SK-N-SH (cell line): ENCODE results near the gene FNDC3B. TPM values are rescaled to one million over a fixed set of nuclear protein-coding genes. Genes with fewer than 3 reads are reported as not detected.

Source experiments
- CTCF ChIA-PET: fragments of 300-600, 350-600 bp; formaldehyde crosslinking; extraction: SDS; loops from one replicate; lab custom pipeline; 2021; lab: Yijun Ruan, JAX
- POLR2A ChIA-PET: fragments of 350-600 bp; sonication (Branson Sonifier 250); formaldehyde crosslinking; extraction: SDS; loops from one replicate; lab custom pipeline; 2020; ENCODE audit warnings: antibody characterized with exemption, inconsistent platforms; lab: Yijun Ruan, JAX
- DNase-seq: peaks from one replicate; pipeline ENCODE4 v3.0.0; 2012
- H2AFZ ChIP-seq: fragments of 200-600 bp; sonication (generic); 2 replicates; pipeline ENCODE4 v1.8.1; 2016; ENCODE audit warnings: antibody characterized with exemption, mild to moderate bottlenecking, low read depth
- H3F3A ChIP-seq: fragments of 200-600 bp; sonication (generic); replicated peaks from 2 replicates; pipeline ENCODE3; 2016; ENCODE audit warnings: antibody characterized with exemption, mild to moderate bottlenecking; ENCODE audit not compliant: insufficient read depth
- H3K27ac ChIP-seq, 2 experiments: fragments of 200-500 bp in 1 of 2; fragments of 200-600 bp in 1 of 2; sonication (Bioruptor generic) in 1 of 2; sonication (generic), shearing (Covaris generic) in 1 of 2; 2 replicates each; pipeline versions ENCODE4 v1.5.1 to v1.6.1; 2014 to 2016; ENCODE audit warnings: low read depth in 2 of 2, inconsistent platforms in 1 of 2, low read length in 1 of 2, mild to moderate bottlenecking in 1 of 2, mixed read lengths in 1 of 2
- H3K27me3 ChIP-seq: fragments of 200-600 bp; sonication (generic), shearing (Covaris generic); 2 replicates; pipeline ENCODE4 v1.6.1; 2016; ENCODE audit warnings: mixed run types; ENCODE audit not compliant: insufficient read depth
- H3K36me3 ChIP-seq, 2 experiments: fragments of 200-500 bp in 1 of 2; fragments of 200-600 bp in 1 of 2; sonication (Bioruptor generic) in 1 of 2; sonication (generic) in 1 of 2; replicated peaks in 1 of 2; 2 replicates each; pipeline versions ENCODE3 to v1.5.1; 2014 to 2016; ENCODE audit warnings: low read length in 1 of 2, mild to moderate bottlenecking in 1 of 2; ENCODE audit not compliant: insufficient read depth in 2 of 2, control insufficient read depth in 1 of 2
- H3K4me1 ChIP-seq, 2 experiments: fragments of 200-500 bp in 1 of 2; fragments of 200-600 bp in 1 of 2; sonication (Bioruptor generic) in 1 of 2; sonication (generic), shearing (Covaris generic) in 1 of 2; 2 replicates each; pipeline versions ENCODE4 v1.5.1 to v1.6.1; 2014 to 2016; ENCODE audit warnings: low read depth in 1 of 2, low read length in 1 of 2, mixed run types in 1 of 2; ENCODE audit not compliant: insufficient read depth in 2 of 2, control insufficient read depth in 1 of 2
- H3K4me2 ChIP-seq: fragments of 200-600 bp; sonication (generic), shearing (Covaris generic); 2 replicates; pipeline ENCODE4 v1.6.1; 2017; ENCODE audit warnings: mixed run types
- H3K4me3 ChIP-seq, 2 experiments: fragments of 200-500 bp in 1 of 2; fragments of 200-600 bp in 1 of 2; sonication (Bioruptor generic) in 1 of 2; sonication (generic), shearing (Covaris generic) in 1 of 2; 2 replicates each; pipeline versions ENCODE4 v1.5.1 to v1.8.1; 2014 to 2016; ENCODE audit warnings: low read depth in 2 of 2, inconsistent platforms in 1 of 2, low read length in 1 of 2, mild to moderate bottlenecking in 1 of 2, mixed read lengths in 1 of 2, moderate library complexity in 1 of 2
- H3K79me2 ChIP-seq: fragments of 200-600 bp; sonication (generic); 2 replicates; pipeline ENCODE4 v1.8.1; 2017; ENCODE audit warnings: mild to moderate bottlenecking; ENCODE audit not compliant: insufficient read depth
- H3K9ac ChIP-seq: fragments of 200-600 bp; sonication (generic); 2 replicates; pipeline ENCODE4 v1.6.1; 2017; ENCODE audit warnings: mixed run types
- H3K9me2 ChIP-seq: fragments of 200-600 bp; sonication (generic); 2 replicates; pipeline ENCODE4 v1.6.1; 2017; ENCODE audit warnings: mixed run types
- H3K9me3 ChIP-seq: fragments of 200-600 bp; sonication (generic); 2 replicates; pipeline ENCODE4 v1.6.1; 2017; ENCODE audit warnings: mixed run types, mild to moderate bottlenecking, moderate library complexity
- H4K20me1 ChIP-seq: fragments of 200-600 bp; sonication (generic); 2 replicates; pipeline ENCODE4 v1.6.1; 2017; ENCODE audit warnings: mild to moderate bottlenecking, mixed run types; ENCODE audit not compliant: insufficient read depth
- FOXJ3 ChIP-seq: sonication (generic); formaldehyde crosslinking; IDR thresholded peaks from 2 replicates; pipeline ENCODE4 v1.5.1; 2020; ENCODE audit warnings: mild to moderate bottlenecking, missing genetic modification reagents
- JUND ChIP-seq: IDR thresholded peaks from 2 replicates; pipeline ENCODE4 v1.4.0; 2012
- MEF2A ChIP-seq: IDR thresholded peaks from 2 replicates; pipeline ENCODE4 v1.4.0; 2012; ENCODE audit warnings: low read depth, borderline replicate concordance
- RCOR1 ChIP-seq: fragments of 150-350 bp; IDR thresholded peaks from 2 replicates; pipeline ENCODE4 v1.6.1; 2017; ENCODE audit warnings: antibody characterized with exemption, low read length
- TEAD4 ChIP-seq: IDR thresholded peaks from 2 replicates; pipeline ENCODE4 v1.4.0; 2012; ENCODE audit warnings: mild to moderate bottlenecking, borderline replicate concordance; ENCODE audit not compliant: insufficient read depth
- WGBS: methylation state at CpG from one replicate; pipeline ENCODE4 v1.1.6; 2017; ENCODE audit warnings: low lambda C conversion rate; 5-methylcytosine and 5-hydroxymethylcytosine counted together
- polyA plus RNA-seq, 3 experiments: library from polyadenylated mRNA; depleted of rRNA; stranded (reverse); fragments of >200 nt; gene quantifications; 2 replicates each; pipeline ENCODE4 v1.2.3, GENCODE V29; 2012
- TF ChIP-seq, protein P1 (sequence below): fragments of 200-600 bp; sonication (generic); IDR thresholded peaks from 2 replicates; pipeline ENCODE4 v1.6.1; 2017; ENCODE audit warnings: antibody characterized with exemption, mild to moderate bottlenecking, moderate library complexity
- TF ChIP-seq, protein P2 (sequence below): IDR thresholded peaks from 2 replicates; pipeline ENCODE4 v1.4.0; 2012; ENCODE audit warnings: low read depth
- TF ChIP-seq, protein P3 (sequence below): IDR thresholded peaks from 2 replicates; pipeline ENCODE4; 2012
- TF ChIP-seq, protein P4 (sequence below): IDR thresholded peaks from 2 replicates; pipeline ENCODE4 v1.6.1; 2012; ENCODE audit warnings: mild to moderate bottlenecking, low read depth, low read length, moderate library complexity
- TF ChIP-seq, protein P5 (sequence below): IDR thresholded peaks from 2 replicates; pipeline ENCODE4 v1.4.0; 2012; ENCODE audit warnings: low read depth, borderline replicate concordance

FNDC3B gene
- polyA plus RNA-seq, 1 of the 3 experiments (the other 2 are of a cell fraction): 10.4 TPM

DNA sequence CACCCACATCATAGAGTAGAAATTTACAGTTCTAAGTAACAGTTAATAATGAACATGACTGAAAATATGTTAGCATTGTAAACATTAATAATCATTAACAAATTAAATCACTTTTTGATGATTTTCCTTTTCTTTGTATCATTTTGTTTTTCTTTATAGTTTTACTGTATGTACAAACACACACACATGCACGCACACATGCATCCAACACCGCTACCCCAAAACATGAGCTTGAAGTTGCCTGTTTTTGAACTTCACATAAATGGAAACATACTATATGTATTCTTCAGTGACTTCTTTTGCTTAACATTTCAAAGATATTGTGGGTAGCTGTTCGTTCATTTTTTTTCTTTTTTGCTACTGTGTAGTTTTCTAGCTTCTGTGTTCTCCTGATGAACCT lies 123.9 kb downstream of the FNDC3B start:
- Histone ChIP-seq H2AFZ (no peak overlapping the region), H3K4me3 (no peak overlapping the region), H3K36me3 (peaks cover 0 to 9% of the 10 kb centered on the region in 2 experiments), H3K9me2 (no peaks in the 10 kb centered on the region), H3K27me3 (no peaks in the 10 kb centered on the region), H3K9me3 (no peaks in the 10 kb centered on the region), H3K4me1 (peaks cover 2 to 12% of the 10 kb centered on the region in 2 experiments; a peak in 2 of 4 replicates), H3K27ac (no peak overlapping the region), H3K79me2 (peaks cover 99% of the 10 kb centered on the region), H3F3A (peaks cover 4% of the 10 kb centered on the region), H4K20me1 (peaks cover 39% of the 10 kb centered on the region), H3K9ac (no peak overlapping the region), H3K4me2 (no peak overlapping the region)
- POLR2A ChIA-PET: no interaction called here
- no peak for DNase-seq
- CTCF ChIA-PET: interaction anchor here (0.7 to 1.0 kb wide), 3 partner anchors 26 to 54 kb away, joined by 3 to 4 read pairs (median 3); no protein-coding TSS in a partner anchor
- TF ChIP-seq, protein P1, sequence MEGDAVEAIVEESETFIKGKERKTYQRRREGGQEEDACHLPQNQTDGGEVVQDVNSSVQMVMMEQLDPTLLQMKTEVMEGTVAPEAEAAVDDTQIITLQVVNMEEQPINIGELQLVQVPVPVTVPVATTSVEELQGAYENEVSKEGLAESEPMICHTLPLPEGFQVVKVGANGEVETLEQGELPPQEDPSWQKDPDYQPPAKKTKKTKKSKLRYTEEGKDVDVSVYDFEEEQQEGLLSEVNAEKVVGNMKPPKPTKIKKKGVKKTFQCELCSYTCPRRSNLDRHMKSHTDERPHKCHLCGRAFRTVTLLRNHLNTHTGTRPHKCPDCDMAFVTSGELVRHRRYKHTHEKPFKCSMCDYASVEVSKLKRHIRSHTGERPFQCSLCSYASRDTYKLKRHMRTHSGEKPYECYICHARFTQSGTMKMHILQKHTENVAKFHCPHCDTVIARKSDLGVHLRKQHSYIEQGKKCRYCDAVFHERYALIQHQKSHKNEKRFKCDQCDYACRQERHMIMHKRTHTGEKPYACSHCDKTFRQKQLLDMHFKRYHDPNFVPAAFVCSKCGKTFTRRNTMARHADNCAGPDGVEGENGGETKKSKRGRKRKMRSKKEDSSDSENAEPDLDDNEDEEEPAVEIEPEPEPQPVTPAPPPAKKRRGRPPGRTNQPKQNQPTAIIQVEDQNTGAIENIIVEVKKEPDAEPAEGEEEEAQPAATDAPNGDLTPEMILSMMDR: no peak
- TF ChIP-seq TEAD4: no peak
- no peak for TF ChIP-seq FOXJ3 (CRISPR knock-in tag)
- TF ChIP-seq, protein P2, sequence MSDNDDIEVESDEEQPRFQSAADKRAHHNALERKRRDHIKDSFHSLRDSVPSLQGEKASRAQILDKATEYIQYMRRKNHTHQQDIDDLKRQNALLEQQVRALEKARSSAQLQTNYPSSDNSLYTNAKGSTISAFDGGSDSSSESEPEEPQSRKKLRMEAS: no peak
- TF ChIP-seq JUND: no peak
- TF ChIP-seq, protein P3, sequence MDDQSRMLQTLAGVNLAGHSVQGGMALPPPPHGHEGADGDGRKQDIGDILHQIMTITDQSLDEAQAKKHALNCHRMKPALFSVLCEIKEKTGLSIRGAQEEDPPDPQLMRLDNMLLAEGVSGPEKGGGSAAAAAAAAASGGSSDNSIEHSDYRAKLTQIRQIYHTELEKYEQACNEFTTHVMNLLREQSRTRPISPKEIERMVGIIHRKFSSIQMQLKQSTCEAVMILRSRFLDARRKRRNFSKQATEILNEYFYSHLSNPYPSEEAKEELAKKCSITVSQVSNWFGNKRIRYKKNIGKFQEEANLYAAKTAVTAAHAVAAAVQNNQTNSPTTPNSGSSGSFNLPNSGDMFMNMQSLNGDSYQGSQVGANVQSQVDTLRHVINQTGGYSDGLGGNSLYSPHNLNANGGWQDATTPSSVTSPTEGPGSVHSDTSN: no peak
- TF ChIP-seq, protein P4, sequence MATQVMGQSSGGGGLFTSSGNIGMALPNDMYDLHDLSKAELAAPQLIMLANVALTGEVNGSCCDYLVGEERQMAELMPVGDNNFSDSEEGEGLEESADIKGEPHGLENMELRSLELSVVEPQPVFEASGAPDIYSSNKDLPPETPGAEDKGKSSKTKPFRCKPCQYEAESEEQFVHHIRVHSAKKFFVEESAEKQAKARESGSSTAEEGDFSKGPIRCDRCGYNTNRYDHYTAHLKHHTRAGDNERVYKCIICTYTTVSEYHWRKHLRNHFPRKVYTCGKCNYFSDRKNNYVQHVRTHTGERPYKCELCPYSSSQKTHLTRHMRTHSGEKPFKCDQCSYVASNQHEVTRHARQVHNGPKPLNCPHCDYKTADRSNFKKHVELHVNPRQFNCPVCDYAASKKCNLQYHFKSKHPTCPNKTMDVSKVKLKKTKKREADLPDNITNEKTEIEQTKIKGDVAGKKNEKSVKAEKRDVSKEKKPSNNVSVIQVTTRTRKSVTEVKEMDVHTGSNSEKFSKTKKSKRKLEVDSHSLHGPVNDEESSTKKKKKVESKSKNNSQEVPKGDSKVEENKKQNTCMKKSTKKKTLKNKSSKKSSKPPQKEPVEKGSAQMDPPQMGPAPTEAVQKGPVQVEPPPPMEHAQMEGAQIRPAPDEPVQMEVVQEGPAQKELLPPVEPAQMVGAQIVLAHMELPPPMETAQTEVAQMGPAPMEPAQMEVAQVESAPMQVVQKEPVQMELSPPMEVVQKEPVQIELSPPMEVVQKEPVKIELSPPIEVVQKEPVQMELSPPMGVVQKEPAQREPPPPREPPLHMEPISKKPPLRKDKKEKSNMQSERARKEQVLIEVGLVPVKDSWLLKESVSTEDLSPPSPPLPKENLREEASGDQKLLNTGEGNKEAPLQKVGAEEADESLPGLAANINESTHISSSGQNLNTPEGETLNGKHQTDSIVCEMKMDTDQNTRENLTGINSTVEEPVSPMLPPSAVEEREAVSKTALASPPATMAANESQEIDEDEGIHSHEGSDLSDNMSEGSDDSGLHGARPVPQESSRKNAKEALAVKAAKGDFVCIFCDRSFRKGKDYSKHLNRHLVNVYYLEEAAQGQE: no peak
- no peak for TF ChIP-seq RCOR1
- TF ChIP-seq, protein P5, sequence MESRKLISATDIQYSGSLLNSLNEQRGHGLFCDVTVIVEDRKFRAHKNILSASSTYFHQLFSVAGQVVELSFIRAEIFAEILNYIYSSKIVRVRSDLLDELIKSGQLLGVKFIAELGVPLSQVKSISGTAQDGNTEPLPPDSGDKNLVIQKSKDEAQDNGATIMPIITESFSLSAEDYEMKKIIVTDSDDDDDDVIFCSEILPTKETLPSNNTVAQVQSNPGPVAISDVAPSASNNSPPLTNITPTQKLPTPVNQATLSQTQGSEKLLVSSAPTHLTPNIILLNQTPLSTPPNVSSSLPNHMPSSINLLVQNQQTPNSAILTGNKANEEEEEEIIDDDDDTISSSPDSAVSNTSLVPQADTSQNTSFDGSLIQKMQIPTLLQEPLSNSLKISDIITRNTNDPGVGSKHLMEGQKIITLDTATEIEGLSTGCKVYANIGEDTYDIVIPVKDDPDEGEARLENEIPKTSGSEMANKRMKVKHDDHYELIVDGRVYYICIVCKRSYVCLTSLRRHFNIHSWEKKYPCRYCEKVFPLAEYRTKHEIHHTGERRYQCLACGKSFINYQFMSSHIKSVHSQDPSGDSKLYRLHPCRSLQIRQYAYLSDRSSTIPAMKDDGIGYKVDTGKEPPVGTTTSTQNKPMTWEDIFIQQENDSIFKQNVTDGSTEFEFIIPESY: no peak
- no peak for TF ChIP-seq MEF2A
- 92% methylated on average over 3 of the region's 3 CpGs for WGBS
